Measurements from ENCODE around the gene PIAS4.

The PIAS4 gene

GRCh38 chr19:3975144-3975543 lies 32.4 kb upstream of the PIAS4 start:
- H3K4me3 ChIP-seq (ENCODE audit: low read depth in 1 of 2, low read length in 2 of 2), result no peak overlapping the region
- H3K4me1 ChIP-seq (ENCODE audit: insufficient read depth, low read length), result peaks cover 16% of the 10 kb centered on the region
- H3K9me3 ChIP-seq (ENCODE audit: insufficient read depth, low read length, severe bottlenecking), result no peaks in the 10 kb centered on the region
- peaks cover 37% of the 10 kb centered on the region for H3K79me2 ChIP-seq (ENCODE audit: insufficient read depth, low read length)
- TF ChIP-seq CTCF (IDR thresholded peaks at IDR 0.05; ENCODE audit: borderline replicate concordance, extremely low read depth, low read length, poor library complexity, severe bottlenecking) (no peak), EZH2 (IDR thresholded peaks at IDR 0.05; ENCODE audit: borderline replicate concordance, low read depth, low read length, severe bottlenecking) (no peak)
- ATAC-seq (ENCODE audit: insufficient read depth, low read depth), result no peak
- H4K20me1 ChIP-seq (ENCODE audit: insufficient read depth, low read length), result peaks cover 49% of the 10 kb centered on the region
- H3K4me2 ChIP-seq (ENCODE audit: insufficient read depth, low read length), result no peak overlapping the region
- H3K27me3 ChIP-seq (ENCODE audit: insufficient read depth, low read length, poor library complexity), result no peaks in the 10 kb centered on the region
- H3K36me3 ChIP-seq (ENCODE audit: insufficient read depth, low read length), result peaks cover 52% of the 10 kb centered on the region
- no peak overlapping the region for H3K9ac ChIP-seq (ENCODE audit: low read depth, low read length)
- no peak for DNase-seq
- H2AFZ ChIP-seq (ENCODE audit: low read depth, low read length), result no peak overlapping the region
- H3K27ac ChIP-seq (ENCODE audit: low read length), result no peak overlapping the region

DNA sequence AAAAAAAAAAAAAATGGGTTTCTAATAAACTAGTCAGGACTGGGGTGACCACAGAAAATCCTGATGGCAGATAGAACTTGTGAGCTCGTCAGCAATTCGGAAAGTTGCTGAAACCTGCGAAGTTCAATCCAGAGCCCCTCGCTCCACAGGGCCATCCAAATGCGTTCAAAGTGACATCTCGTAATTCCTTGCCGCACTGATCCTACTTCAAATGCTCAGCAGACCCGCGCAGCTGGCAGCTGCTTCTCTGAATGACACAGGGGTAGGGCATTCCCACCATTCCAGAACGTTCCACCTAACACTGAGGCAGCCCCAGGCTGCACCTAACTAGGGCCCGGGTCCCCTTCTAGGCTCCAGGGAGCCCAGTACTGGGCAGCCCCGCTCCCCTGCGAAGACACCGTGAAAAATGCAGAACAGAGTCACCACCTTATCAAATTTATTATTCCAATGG lies 31.9 kb upstream of the PIAS4 start:
- Histone ChIP-seq H3K36me3 (ENCODE audit: insufficient read depth, low read length) (peaks cover 57% of the 10 kb centered on the region), H3K79me2 (ENCODE audit: insufficient read depth, low read length) (peaks cover 37% of the 10 kb centered on the region)

GRCh38 chr19:3976495-3977241 lies 30.9 kb upstream of the PIAS4 start:
- Histone ChIP-seq H3K4me3 (ENCODE audit: low read depth in 1 of 2, low read length in 2 of 2) (no peak overlapping the region), H3K27ac (ENCODE audit: low read length) (no peak overlapping the region), H4K20me1 (ENCODE audit: insufficient read depth, low read length) (peaks cover 58% of the 10 kb centered on the region), H3K27me3 (ENCODE audit: insufficient read depth, low read length, poor library complexity) (no peaks in the 10 kb centered on the region), H3K36me3 (ENCODE audit: insufficient read depth, low read length) (peaks cover 67% of the 10 kb centered on the region), H2AFZ (ENCODE audit: low read depth, low read length) (no peak overlapping the region), H3K4me2 (ENCODE audit: insufficient read depth, low read length) (no peak overlapping the region), H3K4me1 (ENCODE audit: insufficient read depth, low read length) (peaks cover 22% of the 10 kb centered on the region), H3K9me3 (ENCODE audit: insufficient read depth, low read length, severe bottlenecking) (no peaks in the 10 kb centered on the region), H3K79me2 (ENCODE audit: insufficient read depth, low read length) (peaks cover 45% of the 10 kb centered on the region), H3K9ac (ENCODE audit: low read depth, low read length) (no peak overlapping the region)
- ATAC-seq (ENCODE audit: insufficient read depth, low read depth) (no peak), DNase-seq (no peak)
- no peak for TF ChIP-seq EZH2 (IDR thresholded peaks at IDR 0.05; ENCODE audit: borderline replicate concordance, low read depth, low read length, severe bottlenecking)
- TF ChIP-seq CTCF (IDR thresholded peaks at IDR 0.05; ENCODE audit: borderline replicate concordance, extremely low read depth, low read length, poor library complexity, severe bottlenecking), result no peak

More for the DNA sequence above, 31.9 kb upstream of the PIAS4 start:
- Histone ChIP-seq H2AFZ (ENCODE audit: low read depth, low read length) (no peak overlapping the region), H3K27ac (ENCODE audit: low read length) (no peak overlapping the region), H3K4me3 (ENCODE audit: low read depth in 1 of 2, low read length in 2 of 2) (no peak overlapping the region), H3K9ac (ENCODE audit: low read depth, low read length) (no peak overlapping the region), H3K4me2 (ENCODE audit: insufficient read depth, low read length) (no peak overlapping the region), H3K9me3 (ENCODE audit: insufficient read depth, low read length, severe bottlenecking) (no peaks in the 10 kb centered on the region), H3K27me3 (ENCODE audit: insufficient read depth, low read length, poor library complexity) (no peaks in the 10 kb centered on the region), H3K4me1 (ENCODE audit: insufficient read depth, low read length) (peaks cover 18% of the 10 kb centered on the region), H4K20me1 (ENCODE audit: insufficient read depth, low read length) (peaks cover 49% of the 10 kb centered on the region)
- ATAC-seq (ENCODE audit: insufficient read depth, low read depth) (no peak), DNase-seq (no peak)
- TF ChIP-seq CTCF (IDR thresholded peaks at IDR 0.05; ENCODE audit: borderline replicate concordance, extremely low read depth, low read length, poor library complexity, severe bottlenecking) (no peak), EZH2 (IDR thresholded peaks at IDR 0.05; ENCODE audit: borderline replicate concordance, low read depth, low read length, severe bottlenecking) (no peak)
